ENCODE data around the gene CAV3.

DNA sequence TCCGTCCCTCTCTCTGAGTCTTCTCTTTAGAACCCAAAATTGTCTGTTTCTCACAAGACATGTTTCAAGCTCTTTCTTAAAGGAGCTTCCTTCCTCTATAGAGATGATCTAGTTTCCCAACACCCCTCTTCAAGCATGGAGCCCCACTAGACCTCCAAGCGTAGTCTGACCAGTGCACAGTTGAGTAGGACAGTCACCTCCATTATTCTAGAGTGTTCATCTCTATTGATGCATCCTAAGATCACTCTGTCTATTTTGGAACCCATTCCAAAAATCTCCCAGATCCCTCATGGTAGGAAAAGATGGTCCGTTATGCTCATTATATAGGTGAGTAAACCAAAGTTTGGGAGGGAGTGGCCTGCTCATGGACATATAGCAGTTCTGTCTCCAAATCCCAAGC is 4.1 kb upstream of the CAV3 start:
- no peak for TF ChIP-seq EZH2phosphoT487 (IDR thresholded peaks at IDR 0.05; ENCODE audit: low read depth)
- TF ChIP-seq, protein P1, sequence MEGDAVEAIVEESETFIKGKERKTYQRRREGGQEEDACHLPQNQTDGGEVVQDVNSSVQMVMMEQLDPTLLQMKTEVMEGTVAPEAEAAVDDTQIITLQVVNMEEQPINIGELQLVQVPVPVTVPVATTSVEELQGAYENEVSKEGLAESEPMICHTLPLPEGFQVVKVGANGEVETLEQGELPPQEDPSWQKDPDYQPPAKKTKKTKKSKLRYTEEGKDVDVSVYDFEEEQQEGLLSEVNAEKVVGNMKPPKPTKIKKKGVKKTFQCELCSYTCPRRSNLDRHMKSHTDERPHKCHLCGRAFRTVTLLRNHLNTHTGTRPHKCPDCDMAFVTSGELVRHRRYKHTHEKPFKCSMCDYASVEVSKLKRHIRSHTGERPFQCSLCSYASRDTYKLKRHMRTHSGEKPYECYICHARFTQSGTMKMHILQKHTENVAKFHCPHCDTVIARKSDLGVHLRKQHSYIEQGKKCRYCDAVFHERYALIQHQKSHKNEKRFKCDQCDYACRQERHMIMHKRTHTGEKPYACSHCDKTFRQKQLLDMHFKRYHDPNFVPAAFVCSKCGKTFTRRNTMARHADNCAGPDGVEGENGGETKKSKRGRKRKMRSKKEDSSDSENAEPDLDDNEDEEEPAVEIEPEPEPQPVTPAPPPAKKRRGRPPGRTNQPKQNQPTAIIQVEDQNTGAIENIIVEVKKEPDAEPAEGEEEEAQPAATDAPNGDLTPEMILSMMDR (IDR thresholded peaks at IDR 0.05; ENCODE audit: low read depth, low read length), result no peak

Measured in OCI-LY3 (cell line).